ENCODE data around the gene SMARCAL1. TPM values are rescaled to one million over a fixed set of nuclear protein-coding genes. Genes with fewer than 3 reads are reported as not detected.

Gene SMARCAL1
- polyA plus RNA-seq, 1 experiment, result 28.6 TPM

- no peaks in the 10 kb centered on the region for H3K27me3 ChIP-seq (ENCODE audit: control insufficient read depth, insufficient read depth, low read length)
- H3K9me3 ChIP-seq (ENCODE audit: control insufficient read depth, insufficient read depth, low read length), result no peaks in the 10 kb centered on the region
- no peak for DNase-seq (ENCODE audit: low read depth, low spot score)
- POLR2A ChIA-PET, result no interaction called here
- no peak overlapping the region for H3K27ac ChIP-seq (ENCODE audit: low read depth, low read length)
- CTCF ChIA-PET, result no interaction called here
- TF ChIP-seq CTCF (IDR thresholded peaks at IDR 0.05; ENCODE audit: low read depth, low read length), result no peak
- no peak overlapping the region for H3K4me3 ChIP-seq (ENCODE audit: low read depth, low read length)
These were observed 26.8 kb upstream of the SMARCAL1 start for GRCh38 chr2:216385478-216385877.

- no peak for DNase-seq (ENCODE audit: low read depth, low spot score)
- POLR2A ChIA-PET, result no interaction called here
- Histone ChIP-seq H3K27me3 (ENCODE audit: control insufficient read depth, insufficient read depth, low read length) (no peaks in the 10 kb centered on the region), H3K4me3 (ENCODE audit: low read depth, low read length) (no peak overlapping the region), H3K9me3 (ENCODE audit: control insufficient read depth, insufficient read depth, low read length) (no peaks in the 10 kb centered on the region), H3K27ac (ENCODE audit: low read depth, low read length) (no peak overlapping the region)
- no peak for TF ChIP-seq CTCF (IDR thresholded peaks at IDR 0.05; ENCODE audit: low read depth, low read length)
- CTCF ChIA-PET, result interaction anchor here (0.7 kb wide), 1 partner anchor 17 kb away, joined by 3 read pairs; no protein-coding TSS in a partner anchor
These were observed 25.0 kb upstream of the SMARCAL1 start for GRCh38 chr2:216387262-216387661.

- H3K4me3 ChIP-seq (ENCODE audit: low read depth, low read length), result no peak overlapping the region
- H3K27me3 ChIP-seq (ENCODE audit: control insufficient read depth, insufficient read depth, low read length), result no peaks in the 10 kb centered on the region
- CTCF ChIA-PET, result no interaction called here
- no peak for TF ChIP-seq CTCF (IDR thresholded peaks at IDR 0.05; ENCODE audit: low read depth, low read length)
- no peak overlapping the region for H3K27ac ChIP-seq (ENCODE audit: low read depth, low read length)
- no peak for DNase-seq (ENCODE audit: low read depth, low spot score)
- no peaks in the 10 kb centered on the region for H3K9me3 ChIP-seq (ENCODE audit: control insufficient read depth, insufficient read depth, low read length)
- POLR2A ChIA-PET, result no interaction called here
These were observed 24.0 kb upstream of the SMARCAL1 start for GRCh38 chr2:216388046-216388884.

GRCh38 chr2:216389570-216389969 is 22.7 kb upstream of the SMARCAL1 start:
- DNase-seq (ENCODE audit: low read depth, low spot score), result no peak
- POLR2A ChIA-PET, result no interaction called here
- Histone ChIP-seq H3K9me3 (ENCODE audit: control insufficient read depth, insufficient read depth, low read length) (no peaks in the 10 kb centered on the region), H3K4me3 (ENCODE audit: low read depth, low read length) (no peak overlapping the region), H3K27me3 (ENCODE audit: control insufficient read depth, insufficient read depth, low read length) (no peaks in the 10 kb centered on the region), H3K27ac (ENCODE audit: low read depth, low read length) (no peak overlapping the region)
- no peak for TF ChIP-seq CTCF (IDR thresholded peaks at IDR 0.05; ENCODE audit: low read depth, low read length)
- CTCF ChIA-PET, result interaction anchor here (0.7 kb wide), 1 partner anchor 294 kb away, joined by 3 read pairs; no protein-coding TSS in a partner anchor

- Histone ChIP-seq H3K9me3 (ENCODE audit: control insufficient read depth, insufficient read depth, low read length) (no peaks in the 10 kb centered on the region), H3K27ac (ENCODE audit: low read depth, low read length) (no peak overlapping the region), H3K27me3 (ENCODE audit: control insufficient read depth, insufficient read depth, low read length) (no peaks in the 10 kb centered on the region), H3K4me3 (ENCODE audit: low read depth, low read length) (no peak overlapping the region)
- ChIA-PET POLR2A (no interaction called here), CTCF (no interaction called here)
- no peak for DNase-seq (ENCODE audit: low read depth, low spot score)
- no peak for TF ChIP-seq CTCF (IDR thresholded peaks at IDR 0.05; ENCODE audit: low read depth, low read length)
These were observed 20.9 kb upstream of the SMARCAL1 start for GRCh38 chr2:216391401-216391800.

All from AG04450 (cell line).